IMR-90 (cell line): ENCODE results near the gene ANO4. TPM values are rescaled to one million over a fixed set of nuclear protein-coding genes. Genes with fewer than 3 reads are reported as not detected.

Experiments used
- ATAC-seq: fragments of 200-7000 bp; cut with Tn5 transposase; 2 replicates; pipeline ENCODE4 v1.9.1; 2020; ENCODE audit warnings: low read depth, mild to moderate bottlenecking, moderate library complexity
- BruUV-seq: library from RNA; stranded (reverse); fragments of 400-500 nt; replicated peaks from 2 replicates; lab custom pipeline; 2021; lab: Mats Ljungman, UMichigan
- CTCF ChIA-PET: fragments of 300-600 bp; formaldehyde crosslinking; extraction: SDS; loops from one replicate; lab custom pipeline; 2021; ENCODE audit warnings: antibody characterized with exemption; lab: Yijun Ruan, JAX
- POLR2A ChIA-PET: fragments of 300-600 bp; sonication (Branson Sonifier 250); formaldehyde crosslinking; loops from one replicate; lab custom pipeline; 2022; ENCODE audit warnings: antibody characterized with exemption; ENCODE audit not compliant: unreplicated experiment; lab: Charles Lee
- DNase-seq: peaks from one replicate; pipeline ENCODE4 v3.0.0; 2013
- H2AFZ ChIP-seq: replicated peaks from 2 replicates; pipeline ENCODE3; 2013; ENCODE audit warnings: low read length, mild to moderate bottlenecking; ENCODE audit not compliant: poor library complexity
- H2AK5ac ChIP-seq: 2 replicates; pipeline ENCODE4 v1.6.1; 2013; ENCODE audit warnings: low read depth, low read length, inconsistent platforms
- H2AK9ac ChIP-seq: replicated peaks from 2 replicates; pipeline ENCODE3; 2013; ENCODE audit warnings: mild to moderate bottlenecking, low read depth, low read length, moderate library complexity; ENCODE audit not compliant: poor library complexity
- H2BK120ac ChIP-seq: 2 replicates; pipeline ENCODE4 v1.6.1; 2013; ENCODE audit warnings: low read depth, low read length, inconsistent platforms
- H2BK15ac ChIP-seq: 3 replicates; pipeline ENCODE4 v1.6.1; 2013; ENCODE audit warnings: low read depth, low read length, inconsistent platforms
- H2BK20ac ChIP-seq: 2 replicates; pipeline ENCODE4 v1.6.1; 2013; ENCODE audit warnings: low read depth, mild to moderate bottlenecking, inconsistent platforms, low read length, moderate library complexity
- H2BK5ac ChIP-seq: 2 replicates; pipeline ENCODE4 v1.6.1; 2013; ENCODE audit warnings: mild to moderate bottlenecking, low read depth, low read length, inconsistent platforms; ENCODE audit not compliant: poor library complexity, severe bottlenecking
- H3K14ac ChIP-seq: replicated peaks from 2 replicates; pipeline ENCODE4 v1.6.1; 2013; ENCODE audit warnings: low read depth, low read length, inconsistent platforms
- H3K18ac ChIP-seq: 2 replicates; pipeline ENCODE4 v1.6.1; 2013; ENCODE audit warnings: low read depth, low read length, control low read depth
- H3K23ac ChIP-seq: 2 replicates; pipeline ENCODE4 v1.6.1; 2013; ENCODE audit warnings: low read depth, low read length, inconsistent platforms
- H3K27ac ChIP-seq: 2 replicates; pipeline ENCODE4 v1.5.1; 2013; ENCODE audit warnings: mild to moderate bottlenecking, control low read depth, low read length; ENCODE audit not compliant: insufficient read depth
- H3K27me3 ChIP-seq: 2 replicates; pipeline ENCODE4 v1.6.1; 2013; ENCODE audit warnings: low read length; ENCODE audit not compliant: control insufficient read depth, insufficient read depth
- H3K36me3 ChIP-seq: 2 replicates; pipeline ENCODE4 v1.6.1; 2013; ENCODE audit warnings: low read length, mixed read lengths; ENCODE audit not compliant: control insufficient read depth, insufficient read depth
- H3K4ac ChIP-seq: 2 replicates; pipeline ENCODE4 v1.6.1; 2013; ENCODE audit warnings: low read depth, low read length, inconsistent platforms
- H3K4me1 ChIP-seq: 2 replicates; pipeline ENCODE4 v1.6.1; 2013; ENCODE audit warnings: low read length, mixed read lengths; ENCODE audit not compliant: control insufficient read depth, insufficient read depth
- H3K4me2 ChIP-seq: 2 replicates; pipeline ENCODE4 v1.6.1; 2013; ENCODE audit warnings: low read depth, mild to moderate bottlenecking, control low read depth, low read length, moderate library complexity
- H3K4me3 ChIP-seq: 2 replicates; pipeline ENCODE4 v1.5.1; 2013; ENCODE audit warnings: low read depth, mild to moderate bottlenecking, control low read depth, low read length, moderate library complexity; ENCODE audit not compliant: insufficient read depth
- H3K56ac ChIP-seq: 2 replicates; pipeline ENCODE4 v1.6.1; 2013; ENCODE audit warnings: low read length, inconsistent platforms; ENCODE audit not compliant: insufficient read depth; ENCODE audit errors: extremely low read depth
- H3K79me1 ChIP-seq, 2 experiments: 2 replicates each; pipeline ENCODE4 v1.6.1; 2013; ENCODE audit warnings: low read length in 2 of 2, inconsistent platforms in 1 of 2, low read depth in 1 of 2
- H3K9ac ChIP-seq: 2 replicates; pipeline ENCODE4 v1.6.1; 2013; ENCODE audit warnings: low read depth, low read length, control low read depth
- H3K9me1 ChIP-seq: 2 replicates; pipeline ENCODE4 v1.6.1; 2013; ENCODE audit warnings: low read length, inconsistent platforms; ENCODE audit not compliant: insufficient read depth
- H3K9me3 ChIP-seq: 2 replicates; pipeline ENCODE4 v1.6.1; 2013; ENCODE audit warnings: low read length; ENCODE audit not compliant: control insufficient read depth, insufficient read depth
- H4K20me1 ChIP-seq: 2 replicates; pipeline ENCODE4 v1.6.1; 2013; ENCODE audit warnings: low read length, inconsistent platforms; ENCODE audit not compliant: insufficient read depth
- H4K5ac ChIP-seq: 2 replicates; pipeline ENCODE4 v1.6.1; 2013; ENCODE audit warnings: mild to moderate bottlenecking, low read depth, low read length, control low read depth
- H4K8ac ChIP-seq, 2 experiments: 2 replicates each; pipeline ENCODE4 v1.6.1; 2013; ENCODE audit warnings: low read depth in 2 of 2, low read length in 2 of 2, control low read depth in 1 of 2, inconsistent platforms in 1 of 2
- H4K91ac ChIP-seq: 2 replicates; pipeline ENCODE4 v1.6.1; 2013; ENCODE audit warnings: low read depth, low read length, inconsistent platforms; ENCODE audit not compliant: insufficient read depth
- BHLHE40 ChIP-seq: fragments of 150-350 bp; IDR thresholded peaks from 2 replicates; pipeline ENCODE4 v1.6.1; 2016; ENCODE audit warnings: mild to moderate bottlenecking, low read depth, low read length
- CEBPB ChIP-seq: IDR thresholded peaks from 2 replicates; pipeline ENCODE4 v1.6.1; 2012; ENCODE audit warnings: low read depth, low read length, improper control_type of control experiment
- CHD1 ChIP-seq: IDR thresholded peaks from 2 replicates; pipeline ENCODE4 v1.6.1; 2012; ENCODE audit warnings: low read depth, low read length, improper control_type of control experiment
- CTCF ChIP-seq: conservative IDR thresholded peaks from 2 replicates; pipeline ENCODE4 v1.5.1; 2012; ENCODE audit warnings: mild to moderate bottlenecking, low read depth, low read length, improper control_type of control experiment
- ELK1 ChIP-seq: fragments of 150-350 bp; IDR thresholded peaks from 2 replicates; pipeline ENCODE4 v1.6.1; 2016; ENCODE audit warnings: low read depth, mild to moderate bottlenecking, low read length, moderate library complexity, borderline replicate concordance
- FOS ChIP-seq: fragments of 150-350 bp; IDR thresholded peaks from 2 replicates; pipeline ENCODE4 v1.6.1; 2016; ENCODE audit warnings: low read depth, low read length
- MAFK ChIP-seq: IDR thresholded peaks from 2 replicates; pipeline ENCODE4 v1.6.1; 2012; ENCODE audit warnings: low read depth, low read length, improper control_type of control experiment
- MAZ ChIP-seq: IDR thresholded peaks from 2 replicates; pipeline ENCODE4 v1.6.1; 2012; ENCODE audit warnings: low read depth, mild to moderate bottlenecking, low read length, improper control_type of control experiment, moderate library complexity, borderline replicate concordance
- MXI1 ChIP-seq: IDR thresholded peaks from 2 replicates; pipeline ENCODE4 v1.6.1; 2012; ENCODE audit warnings: low read depth, mild to moderate bottlenecking, low read length, moderate library complexity, borderline replicate concordance
- NFE2L2 ChIP-seq: fragments of 150-350 bp; IDR thresholded peaks from 2 replicates; pipeline ENCODE4 v1.6.1; 2016; ENCODE audit warnings: low read depth, mild to moderate bottlenecking, low read length
- POLR2A ChIP-seq: IDR thresholded peaks from 2 replicates; pipeline ENCODE4 v1.6.1; 2012; ENCODE audit warnings: mild to moderate bottlenecking, low read depth, low read length
- RAD21 ChIP-seq: IDR thresholded peaks from 2 replicates; pipeline ENCODE4 v1.6.1; 2012; ENCODE audit warnings: low read length, improper control_type of control experiment
- RCOR1 ChIP-seq: IDR thresholded peaks from 2 replicates; pipeline ENCODE4 v1.6.1; 2012; ENCODE audit warnings: mild to moderate bottlenecking, low read length, improper control_type of control experiment; ENCODE audit not compliant: insufficient replicate concordance
- RFX5 ChIP-seq: IDR thresholded peaks from 2 replicates; pipeline ENCODE4 v1.8.0; 2012; ENCODE audit warnings: low read depth, mild to moderate bottlenecking, low read length, moderate library complexity
- SMC3 ChIP-seq: fragments of 150-350 bp; IDR thresholded peaks from 2 replicates; pipeline ENCODE4 v1.6.1; 2016; ENCODE audit warnings: low read depth, mild to moderate bottlenecking, antibody characterized with exemption, low read length, moderate library complexity
- USF2 ChIP-seq: fragments of 150-350 bp; IDR thresholded peaks from 2 replicates; pipeline ENCODE4 v1.6.1; 2017; ENCODE audit warnings: mild to moderate bottlenecking, antibody characterized with exemption, low read length, low read depth
- WGBS, 2 experiments: methylation state at CpG; one replicate each; pipeline versions ENCODE4 v1.1.5 to v1.1.7; 2013; ENCODE audit warnings: missing lambda C conversion rate in 2 of 2; ENCODE audit not compliant: insufficient read length in 1 of 2; ENCODE audit errors: extremely low coverage in 2 of 2; 5-methylcytosine and 5-hydroxymethylcytosine counted together
- dilution Hi-C: fragments of 300-500 bp; cut with HindIII; formaldehyde crosslinking; loops from one replicate; pipeline ENCODE4 v1.14.3; 2018; ENCODE audit warnings: low sequenced_read_pairs; ENCODE audit not compliant: unreplicated experiment
- in situ Hi-C: fragments of 300-500 bp; cut with MboI; formaldehyde crosslinking; loops from 3 replicates; pipeline ENCODE4 v1.14.3; 2019; ENCODE audit warnings: low sequenced_read_pairs, inconsistent platforms, mixed read lengths
- intact Hi-C: fragments of 100-400 bp; cut with micrococcal nuclease; formaldehyde crosslinking; loops from 2 replicates; pipeline ENCODE4 v1.10.0; 2022
- polyA plus RNA-seq, 3 experiments: library from polyadenylated mRNA; depleted of rRNA; stranded (reverse); fragments of >200 nt; gene quantifications; 2 replicates each; pipeline ENCODE4 v1.2.3, GENCODE V29; 2012; ENCODE audit warnings: low replicate concordance in 1 of 3
- total RNA-seq: library from RNA; depleted of rRNA; stranded (reverse); fragments of >200 nt; gene quantifications from 2 replicates; pipeline ENCODE4 v1.2.3, GENCODE V29; 2012

Gene ANO4
- total and polyA plus RNA-seq, 2 of the 4 experiments (the other 2 are of a cell fraction), result 4.7 to 10.2 TPM

GRCh38 chr12:101173197-101173749, 378.7 kb downstream of the ANO4 start:
- in situ Hi-C loops, result no loop called here
- DNase-seq, result no peak
- Histone ChIP-seq H4K8ac (no peak overlapping the region), H4K5ac (no peak overlapping the region), H4K91ac (no peak overlapping the region), H3K27ac (no peak overlapping the region), H3K18ac (no peak overlapping the region), H3K27me3 (no peaks in the 10 kb centered on the region), H3K4me2 (no peak overlapping the region), H3K79me1 (no peaks in the 10 kb centered on the region), H3K9ac (no peak overlapping the region), H3K4me1 (no peaks in the 10 kb centered on the region), H3K56ac (no peak overlapping the region), H3K23ac (no peak overlapping the region), H2AK5ac (no peak overlapping the region), H4K20me1 (no peaks in the 10 kb centered on the region), H2BK15ac (no peak overlapping the region), H2AFZ (no peak overlapping the region), H2BK120ac (no peak overlapping the region), H2AK9ac (no peak overlapping the region), H3K4ac (no peak overlapping the region), H3K9me3 (no peaks in the 10 kb centered on the region), H3K36me3 (no peaks in the 10 kb centered on the region), H3K14ac (no peak overlapping the region), H2BK20ac (no peak overlapping the region), H3K9me1 (no peaks in the 10 kb centered on the region), H2BK5ac (no peak overlapping the region), H3K4me3 (no peak overlapping the region)
- ChIA-PET CTCF (no interaction called here), POLR2A (no interaction called here)
- TF ChIP-seq ELK1, result no peak
- no peak for TF ChIP-seq BHLHE40
- TF ChIP-seq SMC3, result no peak
- TF ChIP-seq POLR2A, result no peak
- TF ChIP-seq MAFK, result no peak
- no peak for TF ChIP-seq CHD1
- no peak for TF ChIP-seq RCOR1
- TF ChIP-seq FOS, result no peak
- TF ChIP-seq CTCF, result no peak
- no peak for TF ChIP-seq MXI1
- TF ChIP-seq RAD21, result no peak
- TF ChIP-seq CEBPB, result no peak
- TF ChIP-seq MAZ, result no peak
- no peak for TF ChIP-seq USF2
- TF ChIP-seq RFX5, result no peak
- TF ChIP-seq NFE2L2, result no peak
- BruUV-seq, result no TSS peak
- intact Hi-C loops, result no loop called here
- dilution Hi-C loops, result no loop called here
- no peak for ATAC-seq
- WGBS, 2 experiments, result 60% methylated on average over 1 of the region's 7 CpGs; no CpG with 5 or more reads in 1 of the 2 experiments
